Measurements from ENCODE around the gene CLDN9. TPM values are rescaled to one million over a fixed set of nuclear protein-coding genes. Genes with fewer than 3 reads are reported as not detected.

CLDN9 gene
- total RNA-seq, 1 donor from 2014 or later: not detected

DNA sequence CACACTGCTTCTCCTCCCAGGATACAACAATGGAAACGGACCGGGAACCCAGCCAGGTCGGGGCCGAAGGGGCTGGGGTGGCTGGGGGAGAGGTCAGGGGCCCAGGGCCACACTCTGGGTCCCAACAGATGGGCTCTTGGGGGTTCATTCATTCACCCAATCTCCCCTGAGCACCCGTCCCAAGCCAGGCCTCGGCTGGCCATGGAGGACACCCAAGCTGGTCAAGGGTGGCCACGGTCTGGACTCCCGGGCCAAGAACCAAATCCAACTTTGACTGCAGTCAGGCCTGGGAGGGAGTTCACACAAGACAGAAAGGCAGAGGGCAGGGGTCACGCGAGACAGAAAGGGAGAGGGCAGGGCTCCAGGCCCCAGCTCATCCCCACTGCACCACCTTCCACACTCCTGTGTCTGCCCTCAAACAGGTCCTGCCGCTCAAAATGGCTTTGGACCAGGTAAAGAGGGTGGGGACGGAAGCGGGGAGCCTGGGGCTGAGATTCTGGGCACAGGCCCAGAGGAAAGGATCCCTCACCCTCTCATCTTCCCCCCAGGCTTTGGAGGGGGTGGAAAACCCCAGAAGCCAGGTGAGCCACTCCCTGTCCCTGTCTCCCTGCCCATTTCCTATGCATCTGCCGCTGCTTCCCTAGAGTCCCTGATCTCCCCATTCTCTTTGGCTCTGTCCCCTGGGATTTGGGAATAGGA is 20.2 kb upstream of the CLDN9 start:
- no peak for DNase-seq (ENCODE audit: extremely low read depth, low read depth, low spot score)

GRCh38 chr16:2996298-2996697 is 16.4 kb upstream of the CLDN9 start:
- DNase-seq (ENCODE audit: extremely low read depth, low read depth, low spot score): no peak

GRCh38 chr16:2999929-3000328 is 12.8 kb upstream of the CLDN9 start:
- DNase-seq (ENCODE audit: extremely low read depth, low read depth, low spot score): no peak

DNA sequence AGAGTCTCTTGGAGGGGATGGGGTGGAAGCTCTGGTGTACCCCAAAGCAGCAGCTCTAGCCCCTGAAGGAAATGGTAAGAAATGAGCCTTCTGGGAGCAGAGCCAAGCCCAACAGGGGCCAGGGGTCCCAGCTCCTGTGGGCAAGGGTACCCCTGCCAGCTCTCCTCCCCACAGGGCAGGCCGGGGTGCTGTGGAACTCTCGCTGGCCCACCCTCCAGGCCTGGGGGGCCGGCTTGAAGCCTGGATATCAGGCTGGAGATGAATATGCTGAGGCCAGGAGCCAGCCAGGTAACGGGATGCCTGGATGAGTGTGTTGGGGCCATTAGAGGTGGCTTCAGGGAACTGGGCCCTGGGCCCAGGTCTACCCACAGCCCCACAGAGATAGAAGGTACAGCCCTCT is 12.2 kb upstream of the CLDN9 start:
- no peak for DNase-seq (ENCODE audit: extremely low read depth, low read depth, low spot score)

- no peak for DNase-seq (ENCODE audit: extremely low read depth, low read depth, low spot score)
These were observed 11.4 kb upstream of the CLDN9 start for GRCh38 chr16:3001316-3001715.

- peak; percentile 87 for DNase-seq (ENCODE audit: extremely low read depth, low read depth, low spot score)
These were observed 9.0 kb upstream of the CLDN9 start for GRCh38 chr16:3003582-3004270.

GRCh38 chr16:3004319-3004718 is 8.4 kb upstream of the CLDN9 start:
- no peak for DNase-seq (ENCODE audit: extremely low read depth, low read depth, low spot score)

DNA sequence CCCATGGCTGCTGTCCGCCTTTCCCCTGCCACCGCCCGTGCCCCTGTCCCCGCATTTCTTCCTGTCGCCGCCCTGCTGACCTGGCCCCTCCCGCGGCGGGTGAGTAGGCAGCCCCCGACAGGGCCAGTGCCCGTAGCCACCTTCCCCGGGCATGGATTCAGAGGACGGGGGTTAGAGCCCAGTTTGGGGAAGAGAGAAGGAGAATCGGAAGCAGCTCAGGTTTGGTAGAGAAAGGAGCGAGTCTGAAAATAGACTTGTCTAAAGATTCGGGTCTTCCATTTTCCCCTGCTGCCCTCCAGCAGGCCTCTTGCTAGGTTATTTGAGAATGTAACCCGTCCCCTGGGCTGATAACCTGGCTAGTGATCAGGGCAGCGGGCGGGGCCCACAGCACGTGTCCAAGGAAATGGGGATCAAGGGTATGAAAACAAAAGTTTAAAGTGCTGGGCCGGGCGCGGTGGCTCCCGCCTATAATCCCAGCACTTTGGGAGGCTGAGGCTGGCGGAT is 7.9 kb upstream of the CLDN9 start:
- no peak for DNase-seq (ENCODE audit: extremely low read depth, low read depth, low spot score)

- no peak for DNase-seq (ENCODE audit: extremely low read depth, low read depth, low spot score)
These were observed 5.4 kb upstream of the CLDN9 start for GRCh38 chr16:3007059-3007956.

GRCh38 chr16:3007957-3008689 is 4.6 kb upstream of the CLDN9 start:
- no peak for DNase-seq (ENCODE audit: extremely low read depth, low read depth, low spot score)

DNA sequence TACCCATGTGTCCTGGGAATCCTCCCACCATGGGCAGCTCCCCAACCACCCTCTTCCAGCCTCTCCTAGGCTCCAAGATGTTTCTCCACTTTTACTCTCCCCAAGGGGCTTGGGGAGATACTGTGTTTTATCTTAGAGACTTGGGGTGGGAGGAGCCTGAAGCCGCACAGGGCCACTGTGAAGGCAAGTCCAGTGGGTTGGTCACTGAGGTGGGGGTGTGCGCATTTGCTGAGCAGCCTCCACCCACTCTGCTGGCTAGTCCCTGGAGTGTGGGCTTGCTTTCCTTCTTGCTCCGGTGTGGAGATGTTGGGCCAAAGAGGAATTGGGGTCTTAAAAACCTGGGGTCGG is 4.1 kb upstream of the CLDN9 start:
- no peak for DNase-seq (ENCODE audit: extremely low read depth, low read depth, low spot score)

GRCh38 chr16:3009568-3010390 is 2.9 kb upstream of the CLDN9 start:
- DNase-seq (ENCODE audit: extremely low read depth, low read depth, low spot score): no peak

- DNase-seq (ENCODE audit: extremely low read depth, low read depth, low spot score): no peak
These were observed 2.2 kb upstream of the CLDN9 start for GRCh38 chr16:3010510-3010909.

DNA sequence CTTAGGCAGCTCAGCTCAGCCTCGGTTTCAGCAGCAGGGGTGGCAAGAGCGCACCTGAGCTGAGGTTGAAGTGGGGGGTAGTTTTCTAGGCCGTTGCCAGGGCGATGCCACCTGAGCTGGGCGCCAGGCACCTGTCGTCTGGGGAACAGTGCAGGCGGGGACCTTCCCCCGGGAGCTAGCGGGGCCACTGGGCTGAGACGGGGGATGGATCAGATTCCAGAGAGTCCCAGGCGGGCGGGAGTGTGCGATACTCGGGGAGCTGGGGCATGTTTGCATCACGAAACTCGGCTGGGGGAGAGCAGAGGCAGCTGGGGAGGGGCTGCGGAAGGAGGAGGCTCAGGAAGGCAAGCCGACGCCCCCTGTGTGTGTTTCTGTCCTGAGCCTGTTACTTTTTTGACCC is 477 bp upstream of the CLDN9 start:
- no peak for DNase-seq (ENCODE audit: extremely low read depth, low read depth, low spot score)

DNA sequence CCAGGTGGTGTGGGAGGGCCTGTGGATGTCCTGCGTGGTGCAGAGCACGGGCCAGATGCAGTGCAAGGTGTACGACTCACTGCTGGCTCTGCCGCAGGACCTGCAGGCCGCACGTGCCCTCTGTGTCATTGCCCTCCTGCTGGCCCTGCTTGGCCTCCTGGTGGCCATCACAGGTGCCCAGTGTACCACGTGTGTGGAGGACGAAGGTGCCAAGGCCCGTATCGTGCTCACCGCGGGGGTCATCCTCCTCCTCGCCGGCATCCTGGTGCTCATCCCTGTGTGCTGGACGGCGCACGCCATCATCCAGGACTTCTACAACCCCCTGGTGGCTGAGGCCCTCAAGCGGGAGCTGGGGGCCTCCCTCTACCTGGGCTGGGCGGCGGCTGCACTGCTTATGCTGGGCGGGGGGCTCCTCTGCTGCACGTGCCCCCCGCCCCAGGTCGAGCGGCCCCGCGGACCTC is 798 bp downstream of the CLDN9 start:
- DNase-seq (ENCODE audit: extremely low read depth, low read depth, low spot score): no peak

- no peak for DNase-seq (ENCODE audit: extremely low read depth, low read depth, low spot score)
These were observed 1.4 kb downstream of the CLDN9 start for GRCh38 chr16:3013998-3014690.

GRCh38 chr16:3014971-3015370 is 2.2 kb downstream of the CLDN9 start:
- DNase-seq (ENCODE audit: extremely low read depth, low read depth, low spot score): no peak

DNA sequence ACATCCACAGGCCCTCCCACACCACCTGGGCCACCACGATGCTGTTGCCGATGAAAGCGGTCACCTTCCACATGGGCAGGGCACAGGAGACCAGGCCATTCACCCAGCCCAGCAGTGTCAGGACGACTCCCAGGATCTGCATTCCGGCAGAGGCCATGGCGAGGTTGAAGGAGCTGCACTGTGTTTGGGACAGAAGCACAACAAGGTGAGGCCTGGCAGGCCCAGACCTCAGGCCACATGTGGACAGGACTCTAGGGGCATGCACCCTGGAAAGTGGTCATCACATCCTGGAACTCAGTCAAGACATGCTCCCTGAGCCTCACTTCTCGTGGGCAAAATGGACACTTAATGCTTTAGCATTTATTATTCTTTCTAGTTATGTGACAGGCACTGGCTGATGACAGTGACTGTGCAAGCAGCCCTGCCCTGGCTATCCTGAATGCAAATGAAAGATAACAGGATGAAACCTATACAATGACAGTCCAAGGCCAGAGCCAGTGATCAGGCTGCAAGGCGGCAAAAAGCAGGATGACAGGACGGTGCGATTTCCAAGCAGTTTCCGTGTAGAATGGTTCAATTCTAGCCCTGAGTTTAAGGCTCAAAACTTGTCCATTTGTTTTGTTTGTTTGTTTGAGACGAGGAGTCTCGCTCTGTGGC is 3.3 kb downstream of the CLDN9 start:
- no peak for DNase-seq (ENCODE audit: extremely low read depth, low read depth, low spot score)

DNA sequence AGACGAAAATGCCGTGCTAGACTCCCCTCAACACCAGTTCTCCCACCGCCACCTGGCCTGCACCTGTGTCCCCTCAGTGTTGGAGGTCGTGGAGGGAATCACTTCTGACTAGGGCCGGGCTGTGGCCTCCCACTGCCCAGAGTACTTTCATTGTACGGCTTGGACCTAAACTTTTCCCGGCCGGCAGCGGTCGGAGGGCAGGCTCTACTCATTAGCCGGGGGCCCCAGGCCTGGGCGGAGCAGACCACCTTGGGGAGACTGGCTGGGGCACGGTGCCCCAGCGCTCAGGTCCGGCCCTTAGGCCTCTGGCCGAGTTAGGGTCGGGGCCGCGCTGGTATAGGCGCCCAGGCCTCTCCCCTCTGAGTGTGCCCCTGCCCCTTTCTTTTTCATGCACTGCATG is 4.6 kb downstream of the CLDN9 start:
- no peak for DNase-seq (ENCODE audit: extremely low read depth, low read depth, low spot score)

Data from glomerular endothelial cell (primary cell).